GM18519 (cell line): ENCODE results near the gene GPR17.

Experiments used
- ATAC-seq: cut with Tn5 transposase; IDR thresholded peaks from one replicate; pipeline ENCODE4 v1.9.1; 2021; ENCODE audit warnings: mild to moderate bottlenecking, moderate library complexity; ENCODE audit not compliant: unreplicated experiment, low FRiP score

The GPR17 gene

DNA sequence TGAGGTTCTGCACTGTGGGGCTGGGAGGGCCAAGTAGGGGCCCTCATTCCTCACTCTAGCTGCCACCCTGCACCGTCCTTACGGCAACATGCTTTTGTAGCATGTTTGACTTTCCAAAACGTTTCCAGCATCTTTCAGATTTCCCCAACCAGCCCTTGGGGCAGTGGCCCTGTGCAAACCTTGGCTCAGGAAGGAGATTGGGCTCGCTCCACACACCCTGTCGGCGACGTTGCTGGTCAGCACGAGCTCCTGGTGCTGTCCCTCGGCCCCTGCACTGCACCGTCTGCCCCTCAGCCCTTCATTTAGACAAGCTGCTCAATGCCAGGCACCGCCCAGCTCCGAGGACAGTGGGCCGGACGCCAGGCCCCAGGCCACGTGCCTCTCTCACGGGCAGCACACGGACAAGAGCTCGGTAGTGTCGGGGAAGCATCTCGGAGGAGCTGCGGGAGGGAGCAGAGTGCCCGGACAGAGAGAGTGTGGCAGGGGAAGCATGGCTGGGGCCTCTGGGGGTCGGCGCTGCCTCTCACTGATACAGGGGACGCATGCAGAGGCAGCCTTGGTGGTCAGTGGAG lies 6.9 kb downstream of the GPR17 start:
- no peak for ATAC-seq

DNA sequence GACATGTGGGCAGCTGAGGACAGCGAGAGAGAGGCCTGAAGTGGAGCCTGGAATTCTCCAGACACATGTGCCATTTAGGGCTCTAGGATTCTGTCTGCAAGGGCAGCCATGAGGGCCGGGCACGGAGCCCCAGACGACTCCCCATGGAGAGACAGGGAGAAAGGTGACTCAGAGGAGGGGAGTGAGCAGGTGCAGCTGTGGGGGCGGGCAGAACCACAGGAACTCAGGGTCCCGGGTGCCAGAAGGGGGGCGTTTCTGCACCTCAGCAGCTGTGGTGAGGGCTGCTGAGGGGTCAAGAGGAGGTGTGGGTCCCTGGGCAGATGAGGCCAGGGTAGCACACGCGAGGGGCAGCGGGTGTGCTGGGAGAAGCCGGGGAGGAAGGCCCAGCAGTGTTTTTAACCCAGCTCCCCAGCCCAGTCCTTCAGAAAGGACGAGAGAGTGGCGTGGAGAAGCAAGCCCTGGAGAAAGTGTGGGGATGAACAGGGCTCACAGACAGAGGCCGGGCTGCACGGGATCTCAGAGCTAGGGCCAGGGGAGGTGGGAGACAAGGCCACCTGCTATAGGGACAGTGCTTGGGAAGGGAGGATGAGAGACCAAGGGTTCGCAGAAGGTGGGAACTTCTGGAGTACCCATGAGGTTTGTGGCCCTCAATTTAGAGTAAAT lies 7.6 kb downstream of the GPR17 start:
- ATAC-seq = no peak

DNA sequence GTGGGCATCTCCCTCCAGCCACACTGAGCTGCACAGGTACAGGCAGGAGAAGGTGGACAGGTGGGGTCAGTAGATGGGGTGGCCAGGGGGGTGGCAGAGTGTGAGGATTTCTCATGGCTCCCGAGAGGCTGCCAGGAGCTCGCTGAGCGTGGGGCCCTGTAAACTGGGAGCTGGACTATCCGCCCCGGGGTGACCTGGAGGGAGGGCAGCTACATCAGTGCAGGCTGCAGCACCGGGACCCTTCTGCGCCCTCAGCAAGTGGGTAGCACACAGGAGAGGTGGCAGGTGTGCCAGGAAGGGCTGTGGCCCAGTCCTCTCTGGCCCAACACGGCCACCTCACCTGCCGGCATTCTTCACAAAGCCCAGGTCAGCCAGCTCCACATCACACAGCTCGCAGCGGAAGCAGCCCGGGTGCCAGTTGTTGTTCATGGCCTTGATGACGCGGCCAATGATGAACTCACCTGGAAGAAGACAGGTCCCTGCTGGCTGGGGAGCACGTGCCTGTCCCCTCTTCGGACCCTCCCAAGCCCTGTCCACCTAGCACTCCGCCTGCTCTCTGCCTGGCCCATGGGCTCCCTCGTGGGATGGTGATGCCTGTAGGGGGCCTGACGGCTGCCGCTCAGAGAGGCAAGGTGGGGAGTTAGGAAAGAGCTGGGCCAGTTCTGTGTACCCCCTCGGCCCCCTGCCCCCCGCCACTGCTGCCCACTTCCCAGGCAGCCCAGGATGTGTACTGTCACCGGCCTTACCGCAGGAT lies 8.3 kb downstream of the GPR17 start:
- no peak for ATAC-seq

DNA sequence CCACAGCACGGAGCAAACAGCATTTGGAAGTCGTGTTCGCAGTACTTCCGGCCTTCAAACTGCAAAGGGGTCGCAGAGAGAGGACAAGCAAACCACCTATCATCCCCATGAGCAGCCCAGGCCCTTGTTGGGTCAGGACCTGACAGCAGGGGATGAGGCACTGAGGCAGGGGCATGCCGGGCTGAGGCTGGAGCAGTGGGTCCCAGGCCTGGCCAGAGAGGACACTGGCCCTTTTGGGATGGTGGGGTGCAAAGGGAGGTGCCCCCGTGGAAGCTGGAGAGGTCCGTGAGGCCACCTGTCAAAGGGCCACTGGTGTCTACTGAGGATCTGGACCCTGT lies 8.9 kb downstream of the GPR17 start:
- no peak for ATAC-seq

DNA sequence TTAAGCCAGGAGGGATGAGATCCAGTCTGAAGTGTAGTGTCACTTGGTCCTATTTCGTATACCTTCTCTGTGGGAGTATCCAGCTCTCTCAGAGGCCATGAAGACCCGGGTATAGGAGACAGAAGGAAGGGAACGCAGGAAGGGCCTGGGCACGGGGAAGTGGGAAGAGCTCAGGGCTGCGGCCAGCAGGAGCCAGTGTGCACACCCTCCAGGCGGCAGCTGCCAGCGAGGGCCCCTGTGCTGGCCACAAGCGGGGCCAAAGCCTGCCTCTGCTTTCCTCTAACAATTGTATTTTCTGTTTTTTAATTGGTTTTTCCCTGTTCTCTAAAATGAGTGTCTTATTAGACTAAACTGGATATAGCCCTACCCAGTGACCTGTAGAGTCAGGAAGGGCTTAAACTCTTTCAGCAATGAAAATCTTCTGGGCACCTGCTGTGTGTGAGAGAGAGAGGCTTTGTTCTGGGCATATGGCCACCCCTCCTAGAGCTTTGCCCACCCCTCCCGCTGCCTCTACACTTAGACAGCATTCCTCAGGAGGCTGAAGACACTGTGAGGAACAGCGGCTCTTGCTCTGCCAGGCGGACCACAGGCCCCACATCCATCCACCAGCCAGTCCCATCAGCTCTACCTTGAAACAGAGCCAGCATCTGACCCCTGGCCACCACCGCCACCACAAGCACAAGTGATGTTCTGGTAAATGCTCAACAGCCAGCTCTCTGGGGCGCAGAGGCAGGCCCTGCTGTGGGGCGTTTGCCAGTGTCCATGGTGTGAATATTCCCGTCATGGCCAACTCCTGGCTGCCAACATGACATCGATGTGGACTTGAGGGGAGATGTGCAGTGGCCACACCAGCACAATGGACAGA lies 9.5 kb downstream of the GPR17 start:
- ATAC-seq = no peak

DNA sequence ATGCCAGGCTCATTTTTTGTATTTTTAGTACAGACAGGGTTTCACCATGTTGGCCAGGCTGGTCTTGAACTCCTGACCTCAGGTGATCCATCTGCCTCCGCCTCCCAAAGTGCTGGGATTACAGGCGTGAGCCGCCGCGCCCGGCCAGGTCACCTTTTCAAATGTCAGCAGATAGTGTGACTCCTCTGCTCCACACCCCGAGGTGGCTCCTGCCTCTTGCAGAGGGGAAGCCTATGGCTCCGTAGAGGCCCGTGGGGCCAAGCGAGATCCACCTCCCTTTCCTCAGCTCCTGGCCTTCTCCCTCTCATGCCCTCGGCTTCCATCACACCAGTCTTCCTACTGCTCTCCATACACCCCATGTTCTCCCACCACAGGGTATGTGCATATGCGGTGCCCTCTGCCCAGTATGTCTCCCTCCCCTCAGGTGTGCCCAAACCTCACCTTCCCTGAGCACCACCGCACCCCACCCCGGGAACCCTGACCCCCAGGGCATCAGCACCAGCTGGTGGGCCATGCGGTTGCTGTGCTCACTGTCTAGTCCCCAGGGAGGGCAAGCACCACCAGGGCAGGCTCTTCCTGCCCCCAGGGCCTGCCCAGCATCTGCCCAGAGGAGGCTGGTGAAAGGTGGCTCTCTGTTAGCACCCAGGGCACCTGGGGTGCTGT lies 10.7 kb downstream of the GPR17 start:
- no peak for ATAC-seq

DNA sequence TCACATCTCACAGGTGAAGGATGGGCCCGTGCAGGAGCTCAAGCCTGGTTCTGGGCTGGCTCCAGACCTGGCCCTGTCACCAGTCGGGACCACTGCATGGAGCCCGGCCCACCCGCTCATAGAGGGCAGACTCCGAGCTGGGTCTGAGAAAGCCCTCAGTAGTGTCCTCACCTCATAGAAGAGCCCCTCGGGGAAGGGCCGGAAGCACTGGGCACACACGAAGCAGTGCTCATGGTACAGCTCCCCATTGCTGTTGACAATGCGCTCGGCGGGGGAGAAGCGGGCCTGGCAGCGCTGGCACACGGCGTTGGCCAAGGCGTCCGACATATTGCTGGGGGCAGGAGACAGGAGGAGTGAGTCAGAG lies 11.3 kb downstream of the GPR17 start:
- ATAC-seq = no peak

DNA sequence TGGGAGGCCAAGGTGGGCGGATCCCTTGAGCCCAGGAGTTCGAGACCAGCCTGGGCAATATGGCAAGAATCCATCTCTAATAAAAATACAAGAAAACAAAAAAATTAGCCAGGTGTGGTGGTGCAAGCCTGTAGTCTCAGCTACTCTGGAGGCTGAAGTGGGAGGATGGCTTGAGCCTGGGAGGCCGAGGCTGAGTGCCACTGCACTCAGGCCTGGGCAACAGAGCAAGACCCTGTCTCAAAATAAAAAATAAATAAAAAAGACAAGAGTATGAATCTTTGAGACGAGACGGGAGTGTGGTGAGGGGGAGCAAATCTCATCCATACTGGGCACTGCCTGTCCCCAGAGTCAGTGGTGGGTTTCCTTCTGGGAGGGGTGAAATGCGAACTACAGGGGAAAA lies 12.2 kb downstream of the GPR17 start:
- ATAC-seq = no peak

DNA sequence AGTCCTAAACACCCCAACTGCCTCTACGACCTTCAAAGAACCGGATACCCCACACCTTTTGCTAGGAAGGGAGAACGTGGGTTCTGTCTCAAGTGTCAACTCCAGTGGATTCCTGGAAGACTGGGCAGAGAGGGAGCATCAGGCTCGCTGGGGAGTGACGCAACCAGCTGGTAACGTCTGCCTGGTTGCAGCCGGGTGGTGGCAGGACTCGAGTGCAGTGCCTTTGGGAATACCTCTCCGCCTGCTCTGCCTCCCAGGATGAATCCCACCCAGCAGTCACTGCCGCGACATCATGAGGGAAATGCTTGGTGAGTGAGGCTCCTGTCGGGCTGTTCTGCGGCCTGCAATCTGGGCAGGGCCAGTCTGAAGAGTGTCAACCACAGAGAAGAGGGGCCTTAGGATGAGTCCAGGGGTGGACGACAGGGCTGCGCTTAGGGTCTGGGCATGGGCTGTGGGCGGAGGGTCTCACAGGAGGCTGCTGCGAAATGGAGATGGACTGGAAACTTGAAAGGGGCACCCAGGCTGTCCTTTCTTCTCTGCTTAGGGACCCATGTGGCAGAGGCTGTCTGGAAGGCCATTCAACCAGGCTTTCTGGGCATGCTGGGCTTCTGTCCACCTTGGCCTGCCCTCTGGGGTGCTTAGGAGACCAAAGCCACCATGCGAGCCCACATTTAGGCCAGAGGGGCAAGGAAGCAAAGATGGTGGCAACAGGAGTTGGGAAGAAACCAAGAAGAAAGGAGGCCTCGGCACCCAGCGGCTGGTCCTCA lies 12.9 kb downstream of the GPR17 start:
- ATAC-seq = no peak

DNA sequence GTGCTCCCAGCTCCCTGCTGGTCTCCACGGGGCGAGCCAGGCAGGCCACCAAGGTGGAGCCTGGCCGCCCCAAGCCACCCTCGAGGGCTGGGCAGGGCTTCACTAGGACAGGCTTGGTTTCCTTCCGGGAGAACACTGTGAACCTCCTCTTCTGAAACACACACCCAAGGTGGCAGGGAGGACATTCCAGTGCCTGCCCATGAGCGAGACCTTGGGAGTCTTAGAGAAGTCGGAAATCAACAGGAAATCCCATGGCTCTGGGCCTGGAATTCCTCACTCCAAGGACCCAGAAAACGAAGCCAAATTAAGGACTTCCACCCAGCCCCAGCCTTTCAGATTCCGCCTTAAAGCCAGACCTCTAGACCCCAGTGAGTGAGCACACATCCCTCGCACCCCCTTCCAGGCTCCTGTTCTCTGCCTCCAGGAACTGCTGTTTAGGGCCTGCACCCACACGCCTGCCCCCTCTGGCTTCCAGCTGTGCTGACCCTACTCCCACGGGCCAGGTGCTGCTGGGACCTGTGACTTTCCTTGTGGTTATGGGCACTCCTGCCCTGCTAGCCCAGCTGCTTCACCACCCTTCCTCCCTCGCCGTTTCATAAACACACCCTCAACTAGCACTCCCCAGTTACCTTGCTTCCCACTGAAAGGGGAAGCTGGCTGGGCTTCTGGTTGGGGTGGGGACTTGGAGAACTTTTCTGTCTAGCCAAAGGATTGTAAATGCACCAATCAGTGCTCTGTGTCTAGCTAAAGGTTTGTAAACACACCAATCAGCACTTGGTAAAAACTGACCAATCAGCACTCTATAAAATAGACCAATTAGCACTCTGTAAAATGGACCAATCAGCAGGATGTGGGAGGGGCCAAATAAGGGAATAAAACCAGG lies 13.7 kb downstream of the GPR17 start:
- ATAC-seq = no peak

DNA sequence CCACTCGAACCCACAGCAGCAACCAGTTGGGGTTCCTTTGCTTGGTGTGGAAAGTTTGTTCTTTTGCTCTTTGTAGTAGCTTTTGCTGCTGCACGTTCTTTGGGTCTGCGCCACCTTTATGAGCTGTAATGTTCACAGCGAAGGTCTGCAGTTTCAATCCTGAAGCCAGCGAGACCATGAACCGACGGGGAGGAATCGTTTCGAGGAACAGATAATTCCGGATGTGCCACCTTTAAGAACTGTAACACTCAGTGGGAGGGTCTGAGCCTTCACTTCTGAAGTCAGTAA lies 14.3 kb downstream of the GPR17 start:
- no peak for ATAC-seq

DNA sequence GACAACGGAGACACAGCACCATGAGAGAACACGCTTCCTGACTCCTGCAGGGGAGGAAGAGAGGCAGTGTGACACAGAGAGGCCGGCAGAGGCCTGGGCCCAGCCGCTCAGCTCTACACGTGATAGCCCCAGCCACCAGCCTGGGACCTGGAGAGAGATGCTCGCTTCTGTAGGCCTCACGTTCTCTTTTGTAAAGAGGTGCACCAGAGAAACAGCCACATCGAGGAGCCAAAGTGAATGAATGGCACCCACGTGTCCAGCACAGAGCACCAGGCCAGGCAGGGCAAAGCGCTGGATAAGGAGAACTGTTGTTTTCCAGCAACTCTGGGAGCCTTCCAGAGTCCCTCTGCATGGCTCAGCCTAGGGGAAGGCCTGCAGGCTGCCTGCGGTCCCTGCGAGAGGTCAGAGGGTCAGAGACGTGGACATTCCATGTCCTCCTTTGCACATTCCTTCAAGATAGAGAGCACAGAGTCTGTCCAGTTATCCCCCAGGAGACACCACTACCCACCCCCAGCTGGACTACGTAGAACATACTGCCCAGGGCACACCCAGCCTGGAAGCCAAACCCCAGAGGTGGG lies 15.2 kb downstream of the GPR17 start:
- ATAC-seq = no peak

DNA sequence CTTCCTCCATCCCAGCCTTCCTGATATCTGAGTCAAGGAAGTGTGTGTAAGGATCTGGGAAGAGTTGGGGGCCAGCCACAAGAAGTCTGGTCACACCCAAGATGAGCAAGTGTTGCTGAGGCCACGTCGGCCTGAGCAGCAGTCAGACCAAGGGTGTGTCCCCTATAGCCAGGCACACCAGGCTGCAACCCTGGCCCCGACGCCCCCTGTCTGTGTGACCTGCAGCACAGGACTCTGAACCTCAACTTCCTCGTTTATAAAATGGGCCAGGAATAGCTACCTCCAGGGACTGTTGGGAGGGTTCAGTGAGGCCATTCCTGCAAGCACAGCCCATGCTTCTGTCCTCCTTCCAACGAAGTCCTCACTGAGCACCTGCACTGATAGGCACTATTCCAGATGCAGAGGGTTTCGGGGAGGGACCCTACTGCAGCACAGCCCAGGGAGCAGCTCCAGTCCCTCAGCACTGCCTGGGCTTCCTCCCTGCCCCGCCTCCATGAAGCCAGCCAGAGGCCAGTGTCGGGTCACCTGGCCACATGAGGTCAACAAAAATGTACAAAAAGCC lies 16.1 kb downstream of the GPR17 start:
- no peak for ATAC-seq

DNA sequence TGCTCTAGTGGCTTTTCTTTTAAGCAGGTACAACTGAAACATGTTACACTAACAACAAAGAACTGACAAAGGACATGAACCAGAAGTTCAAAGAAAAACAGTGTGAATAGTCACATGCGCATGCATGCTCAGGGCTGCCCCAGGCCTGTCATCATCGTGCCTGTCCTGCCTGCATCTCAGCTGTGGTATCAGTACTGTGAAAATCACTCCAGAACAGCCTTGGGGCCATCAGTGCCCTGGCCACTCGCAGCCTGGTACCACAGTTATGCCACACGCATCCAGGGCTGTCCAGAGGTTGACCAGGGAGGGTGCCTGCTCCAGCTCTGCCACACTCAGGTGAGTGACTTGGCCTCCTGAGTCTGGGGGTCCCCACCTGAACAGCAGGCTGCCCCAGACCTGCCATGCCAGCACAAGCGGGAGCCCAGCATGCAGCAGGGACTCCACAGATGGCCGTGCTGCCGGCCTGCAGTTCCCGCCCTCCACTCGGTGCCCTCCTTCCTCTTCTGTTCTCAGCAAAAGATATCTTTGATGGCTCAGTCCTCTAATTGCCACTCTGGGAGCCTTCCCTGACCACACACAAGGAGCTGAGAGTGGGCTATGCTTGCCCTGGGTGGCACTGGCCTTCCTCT lies 17.1 kb downstream of the GPR17 start:
- no peak for ATAC-seq

DNA sequence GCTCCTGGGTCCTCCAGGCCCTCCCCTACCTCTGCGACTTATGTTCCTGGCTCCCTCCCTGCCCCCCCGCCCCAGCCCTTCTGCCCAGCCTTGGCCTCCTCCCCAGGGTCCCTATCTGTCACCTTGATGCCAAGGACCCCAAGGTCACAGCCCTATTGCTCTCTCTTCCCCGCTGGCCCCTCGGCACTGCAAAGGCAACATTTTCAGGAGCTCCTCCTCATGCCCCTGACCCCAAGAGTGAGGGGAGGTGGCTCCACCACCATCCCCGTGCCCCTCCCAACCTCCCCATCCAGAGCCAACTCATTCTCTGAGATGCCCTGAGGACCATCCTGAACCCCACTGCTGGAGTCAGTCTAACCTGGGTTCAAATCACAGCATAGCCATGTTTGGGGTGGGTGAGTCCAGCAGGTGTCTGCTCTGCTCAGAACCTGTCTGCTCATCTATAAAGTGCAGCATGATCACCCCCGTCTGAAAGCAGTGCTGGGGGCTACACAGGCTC lies 17.7 kb downstream of the GPR17 start:
- ATAC-seq = no peak

DNA sequence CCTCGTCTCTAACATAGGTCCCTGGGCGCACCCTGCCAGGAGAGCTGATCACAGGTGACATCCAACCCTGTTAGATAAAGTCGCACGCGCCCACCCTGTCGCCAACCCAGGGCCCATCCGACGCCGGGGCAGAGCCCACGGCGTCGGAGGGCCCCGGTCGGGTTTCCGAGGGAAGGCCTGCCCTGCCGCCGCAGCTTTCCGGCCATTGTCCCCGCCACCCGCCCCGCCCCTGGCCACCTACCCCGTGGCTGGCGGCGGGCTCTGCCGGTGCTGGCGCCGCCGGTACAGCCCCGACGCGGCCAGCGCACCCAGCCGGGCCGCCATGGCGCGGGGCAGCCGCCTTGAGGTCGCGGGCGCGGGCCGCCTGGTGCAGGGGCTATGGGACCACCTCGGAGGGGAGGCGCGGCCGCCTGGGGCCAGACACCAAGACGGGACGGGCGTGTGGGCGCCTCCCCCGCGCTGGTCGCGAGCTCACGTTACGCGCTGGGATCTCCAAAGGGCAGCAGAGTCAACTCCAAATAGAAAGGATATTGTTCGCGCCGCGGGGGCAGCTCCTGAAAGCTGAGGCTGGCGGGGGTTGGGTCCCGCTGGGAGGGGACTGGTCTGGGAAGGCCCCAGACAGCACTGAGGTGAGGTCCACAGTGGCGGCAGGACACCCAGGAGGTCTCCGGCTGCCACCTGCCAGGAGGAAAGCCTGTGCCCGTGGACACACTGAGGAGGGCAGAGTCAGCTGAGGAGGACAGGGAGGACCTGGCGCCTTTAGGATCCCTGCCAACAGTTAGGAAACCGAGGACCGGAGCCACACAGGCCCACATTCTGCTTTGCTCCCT lies 18.3 kb downstream of the GPR17 start:
- no peak for ATAC-seq

DNA sequence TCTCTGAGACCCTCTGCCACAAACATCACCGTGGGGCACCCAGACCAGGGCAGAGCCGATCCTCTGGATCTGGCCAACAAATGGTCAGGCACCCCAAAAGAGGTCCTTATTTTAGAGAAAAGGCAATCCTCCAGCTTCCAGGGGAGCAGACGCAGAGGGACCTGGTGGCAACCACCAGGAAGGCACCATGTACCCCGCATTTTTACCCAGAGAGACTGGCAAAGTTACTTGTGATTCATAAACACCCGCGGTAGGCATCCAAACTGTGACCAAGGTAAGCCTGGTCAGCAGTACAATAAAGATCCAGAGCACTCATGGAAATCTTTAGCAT lies 18.9 kb downstream of the GPR17 start:
- ATAC-seq = no peak
